IPS-15b (cell line): ENCODE results near the gene RNF213.

Source experiments
- H3K27me3 ChIP-seq: one replicate; pipeline ENCODE4 v1.6.1; 2013; ENCODE audit warnings: low read length; ENCODE audit not compliant: control insufficient read depth, insufficient read depth
- H3K36me3 ChIP-seq: one replicate; pipeline ENCODE4 v1.6.1; 2013; ENCODE audit warnings: low read length; ENCODE audit not compliant: control insufficient read depth, insufficient read depth
- H3K4me1 ChIP-seq: one replicate; pipeline ENCODE4 v1.6.1; 2013; ENCODE audit warnings: mild to moderate bottlenecking, low read length; ENCODE audit not compliant: control insufficient read depth, insufficient read depth
- H3K4me3 ChIP-seq: one replicate; pipeline ENCODE4 v1.5.1; 2013; ENCODE audit warnings: low read depth, low read length
- H3K9ac ChIP-seq: one replicate; pipeline ENCODE4 v1.6.1; 2013; ENCODE audit warnings: low read depth, mild to moderate bottlenecking, low read length
- H3K9me3 ChIP-seq: one replicate; pipeline ENCODE4 v1.6.1; 2013; ENCODE audit warnings: mild to moderate bottlenecking, low read length; ENCODE audit not compliant: control insufficient read depth, insufficient read depth

Gene RNF213

DNA sequence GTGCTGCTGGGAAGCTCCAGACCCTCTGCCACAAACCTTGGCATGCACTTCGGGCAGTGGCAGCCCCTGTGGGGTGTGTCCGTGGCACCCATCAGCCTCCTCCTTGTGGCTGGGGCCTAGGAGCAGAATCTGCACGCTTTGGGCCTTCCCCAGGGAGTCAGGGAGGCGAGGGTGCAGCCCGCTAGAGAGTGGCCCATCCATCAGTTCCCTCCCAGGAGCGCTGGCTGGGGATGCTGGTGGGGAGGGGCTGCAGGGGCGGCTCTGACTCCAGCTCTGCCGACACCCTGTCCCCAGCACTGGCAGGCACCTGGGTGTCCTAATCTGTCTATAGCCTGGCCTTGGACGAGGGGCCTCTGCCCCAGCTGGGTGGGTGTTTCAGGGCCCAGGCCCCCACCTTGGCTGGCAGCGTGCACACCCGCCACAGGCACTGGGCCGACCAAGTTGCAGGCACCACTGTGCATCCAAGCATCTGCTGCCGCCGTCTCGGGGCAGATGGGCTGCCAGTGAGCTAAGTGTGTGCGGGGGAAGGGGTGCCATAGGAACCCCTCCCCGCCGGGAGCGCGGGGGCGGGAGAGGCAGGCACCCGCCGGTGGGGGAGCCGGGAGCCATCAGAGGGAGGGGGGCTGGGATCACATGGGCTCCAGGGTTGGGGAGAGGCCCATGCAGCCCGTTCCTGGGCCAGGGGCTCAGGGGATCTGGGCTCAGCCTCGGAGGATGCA lies 184.5 kb downstream of the RNF213 start:
- H3K4me1 ChIP-seq = no peaks in the 10 kb centered on the region
- no peaks in the 10 kb centered on the region for H3K9me3 ChIP-seq
- H3K9ac ChIP-seq = no peak overlapping the region
- no peaks in the 10 kb centered on the region for H3K36me3 ChIP-seq
- H3K4me3 ChIP-seq = no peak overlapping the region
- H3K27me3 ChIP-seq = peaks cover 2% of the 10 kb centered on the region

DNA sequence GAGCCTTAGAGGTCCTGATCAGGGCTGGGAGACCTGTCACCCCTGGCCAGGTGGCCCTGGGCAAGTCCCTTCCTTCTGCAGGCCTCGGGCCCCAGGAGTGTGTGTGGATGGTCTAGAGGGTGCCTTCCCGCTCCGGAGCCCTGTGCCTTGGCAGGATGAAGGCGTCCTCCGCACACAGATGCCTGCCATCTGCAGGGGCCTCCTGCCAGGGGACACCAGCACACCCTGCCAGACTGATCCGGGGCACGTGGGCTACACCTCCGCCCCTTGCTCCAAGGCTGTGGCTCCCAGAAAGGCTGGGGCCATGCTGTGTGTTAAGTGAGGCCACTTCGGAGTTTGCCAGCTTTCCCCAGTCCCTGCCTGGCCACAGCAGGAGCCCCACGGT lies 185.1 kb downstream of the RNF213 start:
- Histone ChIP-seq H3K9me3 (no peaks in the 10 kb centered on the region), H3K27me3 (peaks cover 2% of the 10 kb centered on the region), H3K4me1 (no peaks in the 10 kb centered on the region), H3K4me3 (no peak overlapping the region), H3K9ac (no peak overlapping the region), H3K36me3 (no peaks in the 10 kb centered on the region)

DNA sequence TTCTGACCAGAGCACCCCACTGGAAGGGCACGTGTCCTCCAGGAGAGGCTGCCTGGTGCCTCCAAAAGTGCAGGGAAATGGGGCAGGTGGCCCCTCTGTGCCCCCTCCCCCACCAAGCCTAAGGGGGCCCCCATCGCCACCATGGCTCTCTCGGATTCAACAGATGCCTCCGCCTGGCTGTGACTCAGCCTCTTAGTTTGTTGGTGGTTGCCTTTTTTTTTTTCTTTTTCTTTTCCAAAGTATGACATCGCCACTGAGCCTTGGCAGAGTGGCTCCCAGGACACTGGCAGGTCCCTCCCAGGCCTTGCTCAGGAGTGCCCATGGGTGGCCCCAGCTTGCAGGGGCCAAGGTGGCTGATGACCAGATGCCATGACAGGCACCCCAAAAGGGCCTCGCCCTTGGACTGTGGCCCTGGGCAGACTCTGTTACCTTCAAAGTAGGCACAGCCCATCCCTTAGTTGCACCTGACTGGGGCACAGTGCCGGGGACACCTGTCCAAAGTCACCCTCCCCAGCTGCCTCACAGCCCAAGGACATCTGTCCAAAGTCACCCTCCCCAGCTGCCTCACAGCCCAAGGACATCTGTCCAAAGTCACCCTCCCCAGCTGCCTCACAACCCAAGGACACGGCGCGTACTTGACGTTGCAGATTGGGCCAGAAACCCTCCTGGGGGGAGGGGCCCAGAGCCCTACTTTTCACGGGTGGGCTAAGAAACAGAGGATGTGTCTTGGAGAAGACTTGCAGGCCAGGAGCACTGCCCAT lies 186.2 kb downstream of the RNF213 start:
- Histone ChIP-seq H3K9ac (no peak overlapping the region), H3K4me1 (no peaks in the 10 kb centered on the region), H3K9me3 (no peaks in the 10 kb centered on the region), H3K36me3 (no peaks in the 10 kb centered on the region), H3K4me3 (no peak overlapping the region), H3K27me3 (peaks cover 2% of the 10 kb centered on the region)

DNA sequence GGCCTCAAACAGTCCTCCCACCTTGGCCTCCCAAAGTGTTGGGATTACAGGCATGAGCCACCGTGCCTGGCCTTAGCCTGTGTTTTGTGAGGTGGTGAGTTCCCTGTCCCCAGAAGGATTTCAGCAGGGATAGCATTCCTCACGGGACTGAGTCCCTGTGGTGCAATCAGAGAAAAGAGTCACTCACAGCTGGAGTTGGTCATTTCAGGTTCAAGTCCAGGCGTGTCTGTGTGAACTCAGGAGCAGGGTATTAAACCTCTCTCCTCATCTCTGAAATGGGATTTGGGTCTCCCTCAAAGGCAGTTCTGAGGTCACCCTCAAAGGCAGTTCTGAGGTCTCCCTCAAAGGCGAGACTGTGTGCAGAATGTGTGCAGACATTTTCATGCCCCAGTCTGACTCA lies 187.1 kb downstream of the RNF213 start:
- H3K36me3 ChIP-seq = no peaks in the 10 kb centered on the region
- H3K9me3 ChIP-seq = no peaks in the 10 kb centered on the region
- H3K9ac ChIP-seq = no peak overlapping the region
- no peaks in the 10 kb centered on the region for H3K27me3 ChIP-seq
- no peaks in the 10 kb centered on the region for H3K4me1 ChIP-seq
- H3K4me3 ChIP-seq = no peak overlapping the region
